ENCODE results near the gene BRI3.
"Not testable (repeated sequence)": the region's sequence is repeated elsewhere in the genome, so short reads cannot be mapped to it uniquely, and the experiment has no call there.

Gene BRI3

GRCh38 chr7:98309566-98309965, 28.1 kb downstream of the BRI3 start:
- no peak for DNase-seq (ENCODE audit: low read depth)
- H3K4me3 ChIP-seq (ENCODE audit: low read depth, low read length) = no peak overlapping the region
- TF ChIP-seq CTCF (IDR thresholded peaks at IDR 0.05; ENCODE audit: insufficient read depth, low read depth, low read length, missing control alignments) = no peak

GRCh38 chr7:98312201-98312600, 30.7 kb downstream of the BRI3 start:
- H3K4me3 ChIP-seq (ENCODE audit: low read depth, low read length) = no peak overlapping the region
- TF ChIP-seq CTCF (IDR thresholded peaks at IDR 0.05; ENCODE audit: insufficient read depth, low read depth, low read length, missing control alignments) = no peak
- no peak for DNase-seq (ENCODE audit: low read depth)

DNA sequence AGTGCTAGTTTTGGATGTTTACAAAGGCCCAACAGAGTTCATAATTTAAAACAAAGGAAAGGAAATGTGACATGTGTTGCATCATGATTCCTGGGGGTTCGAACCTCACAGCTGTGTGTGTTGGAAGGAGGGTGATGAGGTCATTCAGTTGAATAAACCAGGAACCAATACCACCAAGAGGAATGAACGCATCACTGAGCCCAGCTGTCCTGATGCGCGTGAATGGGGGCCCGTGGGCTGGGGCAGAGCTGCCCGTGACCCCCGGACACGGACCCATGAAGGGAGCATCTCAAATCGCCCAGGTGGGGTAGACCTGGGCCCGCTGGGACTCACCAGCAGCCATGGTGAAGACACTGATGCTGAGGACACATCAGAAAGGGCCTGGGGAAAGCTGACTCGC, 33.0 kb downstream of the BRI3 start:
- DNase-seq (ENCODE audit: low read depth) = peak; percentile 52
- TF ChIP-seq CTCF (IDR thresholded peaks at IDR 0.05; ENCODE audit: insufficient read depth, low read depth, low read length, missing control alignments) = no peak
- H3K4me3 ChIP-seq (ENCODE audit: low read depth, low read length) = no peak overlapping the region

- no peak for TF ChIP-seq CTCF (IDR thresholded peaks at IDR 0.05; ENCODE audit: insufficient read depth, low read depth, low read length, missing control alignments)
- peak; percentile 71 for DNase-seq (ENCODE audit: low read depth)
- no peak overlapping the region for H3K4me3 ChIP-seq (ENCODE audit: low read depth, low read length)
Observed at GRCh38 chr7:98315318-98315993, 34.0 kb downstream of the BRI3 start.

GRCh38 chr7:98315994-98316527, 34.6 kb downstream of the BRI3 start:
- not testable (repeated sequence) for DNase-seq (ENCODE audit: low read depth); H3K4me3 ChIP-seq (ENCODE audit: low read depth, low read length)

DNA sequence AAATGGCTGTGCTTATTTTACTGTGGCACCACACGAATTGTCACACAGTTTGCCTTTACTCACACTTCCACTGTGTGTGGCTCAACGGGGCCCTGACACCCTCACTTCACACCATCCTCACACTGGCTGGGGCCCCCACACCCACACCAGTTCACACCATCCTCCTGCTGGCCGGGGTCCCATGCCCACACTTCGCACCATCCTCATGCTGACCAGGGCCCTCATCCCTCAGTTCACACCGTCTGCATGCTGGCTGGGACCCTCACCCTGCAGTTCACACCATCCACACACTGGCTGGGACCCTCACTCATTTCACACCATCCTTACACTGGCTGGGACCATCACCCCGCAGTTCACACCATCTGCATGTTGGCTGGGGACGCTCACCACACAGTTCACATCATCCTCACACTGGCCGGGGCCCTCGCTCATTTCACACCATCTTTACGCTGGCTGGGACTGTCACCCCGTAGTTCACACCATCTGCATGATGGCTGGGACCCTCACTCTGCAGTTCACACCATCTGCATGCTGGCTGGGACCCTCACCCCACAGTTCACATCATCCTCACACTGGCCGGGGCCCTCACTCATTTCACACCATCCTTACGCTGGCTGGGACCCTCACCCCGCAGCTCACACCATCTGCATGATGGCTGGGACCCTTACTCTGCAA, 36.0 kb downstream of the BRI3 start:
- H3K4me3 ChIP-seq (ENCODE audit: low read depth, low read length) = no peak overlapping the region
- no peak for TF ChIP-seq CTCF (IDR thresholded peaks at IDR 0.05; ENCODE audit: insufficient read depth, low read depth, low read length, missing control alignments)
- no peak for DNase-seq (ENCODE audit: low read depth)

DNA sequence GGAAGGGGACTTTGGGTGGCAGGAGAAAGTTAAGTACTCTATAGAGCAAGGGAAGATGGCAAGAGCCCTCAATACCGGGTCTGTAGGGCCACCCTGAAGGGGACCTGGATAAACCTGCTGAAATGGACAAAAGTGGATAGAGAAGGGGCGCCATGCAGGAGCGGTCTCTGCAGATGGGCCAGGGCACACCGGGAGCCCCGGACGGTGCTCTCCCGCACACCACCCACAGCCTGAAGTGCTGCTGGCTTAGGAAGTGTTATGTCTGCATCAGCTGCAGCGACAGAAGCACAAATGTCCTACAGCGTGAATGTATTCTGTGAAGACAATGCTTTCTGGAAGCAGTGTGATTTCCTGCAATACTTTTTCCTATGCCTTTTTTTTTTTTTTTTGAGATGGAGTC, 37.7 kb downstream of the BRI3 start:
- H3K4me3 ChIP-seq (ENCODE audit: low read depth, low read length) = no peak overlapping the region
- no peak for DNase-seq (ENCODE audit: low read depth)
- TF ChIP-seq CTCF (IDR thresholded peaks at IDR 0.05; ENCODE audit: insufficient read depth, low read depth, low read length, missing control alignments) = no peak
